ENCODE data around the gene LGALS7B. TPM values are rescaled to one million over a fixed set of nuclear protein-coding genes. Genes with fewer than 3 reads are reported as not detected.

The LGALS7B gene
- total RNA-seq, 1 experiment from 2014 or later, result 3.6 TPM

DNA sequence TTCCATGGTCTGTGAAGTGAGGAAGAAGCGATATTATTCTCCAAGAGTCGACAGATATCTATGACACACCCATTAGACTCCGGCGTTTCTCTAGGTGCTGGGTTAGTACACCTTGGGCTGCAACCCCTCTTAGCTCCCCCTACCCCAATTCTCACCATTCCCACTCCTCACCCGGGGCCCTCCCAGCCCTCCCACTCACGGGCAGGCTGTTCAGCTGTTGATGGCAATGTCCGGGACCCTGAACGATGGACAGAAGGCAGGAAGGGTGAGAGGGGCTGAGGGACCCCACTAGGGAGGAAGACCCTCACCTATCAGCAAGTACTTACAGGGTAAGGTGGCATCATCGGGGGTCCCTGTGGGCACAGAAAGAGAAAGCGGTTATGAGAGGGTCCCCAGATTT, 14.5 kb downstream of the LGALS7B start:
- Histone ChIP-seq H3K27me3 (ENCODE audit: control insufficient read depth, insufficient read depth, low read length) (no peaks in the 10 kb centered on the region), H3K4me1 (ENCODE audit: control insufficient read depth, insufficient read depth, low read length) (peaks cover 7% of the 10 kb centered on the region; the same call in 1 of the 2 replicates), H3K36me3 (ENCODE audit: control insufficient read depth, insufficient read depth, low read length) (no peaks in the 10 kb centered on the region), H3K9me3 (ENCODE audit: control insufficient read depth, insufficient read depth, low read depth, low read length) (no peaks in the 10 kb centered on the region), H3K4me3 (ENCODE audit: low read depth in 2 of 2, low read length in 2 of 2) (no peak overlapping the region), H3K27ac (ENCODE audit: low read length) (no peak overlapping the region)
- TF ChIP-seq, protein P1, sequence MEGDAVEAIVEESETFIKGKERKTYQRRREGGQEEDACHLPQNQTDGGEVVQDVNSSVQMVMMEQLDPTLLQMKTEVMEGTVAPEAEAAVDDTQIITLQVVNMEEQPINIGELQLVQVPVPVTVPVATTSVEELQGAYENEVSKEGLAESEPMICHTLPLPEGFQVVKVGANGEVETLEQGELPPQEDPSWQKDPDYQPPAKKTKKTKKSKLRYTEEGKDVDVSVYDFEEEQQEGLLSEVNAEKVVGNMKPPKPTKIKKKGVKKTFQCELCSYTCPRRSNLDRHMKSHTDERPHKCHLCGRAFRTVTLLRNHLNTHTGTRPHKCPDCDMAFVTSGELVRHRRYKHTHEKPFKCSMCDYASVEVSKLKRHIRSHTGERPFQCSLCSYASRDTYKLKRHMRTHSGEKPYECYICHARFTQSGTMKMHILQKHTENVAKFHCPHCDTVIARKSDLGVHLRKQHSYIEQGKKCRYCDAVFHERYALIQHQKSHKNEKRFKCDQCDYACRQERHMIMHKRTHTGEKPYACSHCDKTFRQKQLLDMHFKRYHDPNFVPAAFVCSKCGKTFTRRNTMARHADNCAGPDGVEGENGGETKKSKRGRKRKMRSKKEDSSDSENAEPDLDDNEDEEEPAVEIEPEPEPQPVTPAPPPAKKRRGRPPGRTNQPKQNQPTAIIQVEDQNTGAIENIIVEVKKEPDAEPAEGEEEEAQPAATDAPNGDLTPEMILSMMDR (IDR thresholded peaks at IDR 0.05), result no peak
- TF ChIP-seq SIN3A (IDR thresholded peaks at IDR 0.05; ENCODE audit: borderline replicate concordance, insufficient read depth, low read depth, low read length) (no peak), POLR2AphosphoS5 (IDR thresholded peaks at IDR 0.05; ENCODE audit: low read depth, low read length) (no peak), TCF7L2 (IDR thresholded peaks at IDR 0.05; ENCODE audit: low read depth, low read length) (no peak)
- TF ChIP-seq, protein P2, sequence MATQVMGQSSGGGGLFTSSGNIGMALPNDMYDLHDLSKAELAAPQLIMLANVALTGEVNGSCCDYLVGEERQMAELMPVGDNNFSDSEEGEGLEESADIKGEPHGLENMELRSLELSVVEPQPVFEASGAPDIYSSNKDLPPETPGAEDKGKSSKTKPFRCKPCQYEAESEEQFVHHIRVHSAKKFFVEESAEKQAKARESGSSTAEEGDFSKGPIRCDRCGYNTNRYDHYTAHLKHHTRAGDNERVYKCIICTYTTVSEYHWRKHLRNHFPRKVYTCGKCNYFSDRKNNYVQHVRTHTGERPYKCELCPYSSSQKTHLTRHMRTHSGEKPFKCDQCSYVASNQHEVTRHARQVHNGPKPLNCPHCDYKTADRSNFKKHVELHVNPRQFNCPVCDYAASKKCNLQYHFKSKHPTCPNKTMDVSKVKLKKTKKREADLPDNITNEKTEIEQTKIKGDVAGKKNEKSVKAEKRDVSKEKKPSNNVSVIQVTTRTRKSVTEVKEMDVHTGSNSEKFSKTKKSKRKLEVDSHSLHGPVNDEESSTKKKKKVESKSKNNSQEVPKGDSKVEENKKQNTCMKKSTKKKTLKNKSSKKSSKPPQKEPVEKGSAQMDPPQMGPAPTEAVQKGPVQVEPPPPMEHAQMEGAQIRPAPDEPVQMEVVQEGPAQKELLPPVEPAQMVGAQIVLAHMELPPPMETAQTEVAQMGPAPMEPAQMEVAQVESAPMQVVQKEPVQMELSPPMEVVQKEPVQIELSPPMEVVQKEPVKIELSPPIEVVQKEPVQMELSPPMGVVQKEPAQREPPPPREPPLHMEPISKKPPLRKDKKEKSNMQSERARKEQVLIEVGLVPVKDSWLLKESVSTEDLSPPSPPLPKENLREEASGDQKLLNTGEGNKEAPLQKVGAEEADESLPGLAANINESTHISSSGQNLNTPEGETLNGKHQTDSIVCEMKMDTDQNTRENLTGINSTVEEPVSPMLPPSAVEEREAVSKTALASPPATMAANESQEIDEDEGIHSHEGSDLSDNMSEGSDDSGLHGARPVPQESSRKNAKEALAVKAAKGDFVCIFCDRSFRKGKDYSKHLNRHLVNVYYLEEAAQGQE (IDR thresholded peaks at IDR 0.05; ENCODE audit: insufficient read depth in 1 of 2, low read depth in 2 of 2, low read length in 1 of 2), result no peak
- intact Hi-C loops (cut with micrococcal nuclease; ENCODE audit: unreplicated experiment) (no loop called here), in situ Hi-C loops (cut with HindIII; ENCODE audit: low pct_unique_long_range_greater_than_20kb, low sequenced_read_pairs) (no loop called here)
- POLR2A ChIA-PET, result no interaction called here
- CTCF ChIA-PET, result interaction anchor here (0.5 kb wide), 1 partner anchor 170 kb away, joined by 7 read pairs; no protein-coding TSS in a partner anchor
- no TSS peak for BruUV-seq (replicated peaks)
- ATAC-seq (no peak), DNase-seq (ENCODE audit: low read depth, low spot score) (no peak)

DNA sequence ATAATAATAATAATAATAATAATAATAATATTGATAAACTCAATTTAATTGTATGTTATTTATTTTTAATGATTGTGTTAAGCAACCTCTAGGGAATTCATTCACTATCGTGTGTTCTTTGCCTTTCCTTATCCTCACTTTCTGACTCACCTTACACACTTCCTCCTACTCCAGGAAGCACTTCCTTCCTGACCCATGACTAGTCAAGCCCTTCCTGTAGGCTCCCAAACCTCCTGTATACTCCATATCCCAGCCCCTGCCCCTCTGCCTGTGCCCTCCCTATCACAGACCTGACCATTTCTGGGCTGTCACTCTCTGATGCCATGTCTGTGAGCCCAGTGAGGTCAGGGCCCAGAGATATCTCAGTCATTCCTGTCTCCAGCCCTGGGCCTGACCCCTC, 16.2 kb downstream of the LGALS7B start:
- intact Hi-C loops (cut with micrococcal nuclease; ENCODE audit: unreplicated experiment) (no loop called here), in situ Hi-C loops (cut with HindIII; ENCODE audit: low pct_unique_long_range_greater_than_20kb, low sequenced_read_pairs) (no loop called here)
- no peaks in the 10 kb centered on the region for H3K4me1 ChIP-seq (ENCODE audit: control insufficient read depth, insufficient read depth, low read length)
- H3K27ac ChIP-seq (ENCODE audit: low read length), result no peak overlapping the region
- H3K9me3 ChIP-seq (ENCODE audit: control insufficient read depth, insufficient read depth, low read depth, low read length), result no peaks in the 10 kb centered on the region
- ATAC-seq (0 out of 2 replicates have a peak, but pooled peaks have one; percentile 8), DNase-seq (ENCODE audit: low read depth, low spot score) (no peak)
- POLR2A ChIA-PET, result interaction anchor here (0.6 to 1.1 kb wide), 3 partner anchors 47 to 287 kb away, joined by 4 to 6 read pairs (median 5); no protein-coding TSS in a partner anchor
- no peaks in the 10 kb centered on the region for H3K36me3 ChIP-seq (ENCODE audit: control insufficient read depth, insufficient read depth, low read length)
- H3K27me3 ChIP-seq (ENCODE audit: control insufficient read depth, insufficient read depth, low read length), result no peaks in the 10 kb centered on the region
- CTCF ChIA-PET, result interaction anchor here (0.8 kb wide), 1 partner anchor 26 kb away, joined by 3 read pairs; the partner anchor contains the start of gene ECH1
- no TSS peak for BruUV-seq (replicated peaks)
- TF ChIP-seq, protein P1 (IDR thresholded peaks at IDR 0.05), result no peak
- TF ChIP-seq POLR2AphosphoS5 (IDR thresholded peaks at IDR 0.05; ENCODE audit: low read depth, low read length) (no peak), SIN3A (IDR thresholded peaks at IDR 0.05; ENCODE audit: borderline replicate concordance, insufficient read depth, low read depth, low read length) (no peak), TCF7L2 (IDR thresholded peaks at IDR 0.05; ENCODE audit: low read depth, low read length) (no peak)
- TF ChIP-seq, protein P2 (IDR thresholded peaks at IDR 0.05; ENCODE audit: insufficient read depth in 1 of 2, low read depth in 2 of 2, low read length in 1 of 2), result no peak
- no peak overlapping the region for H3K4me3 ChIP-seq (ENCODE audit: low read depth in 2 of 2, low read length in 2 of 2)

Measured in Panc1 (cell line).